Measurements from ENCODE around the gene CES2. TPM values are rescaled to one million over a fixed set of nuclear protein-coding genes. Genes with fewer than 3 reads are reported as not detected.

The CES2 gene
- total RNA-seq, 2 experiments from 2014 or later: 59.3 to 62.6 TPM

GRCh38 chr16:66940236-66940635 is 4.9 kb downstream of the CES2 start:
- H3K4me1 Mint-ChIP-seq (ENCODE audit: low read depth): peaks cover 25% of the 10 kb centered on the region
- ChIA-PET CTCF (no interaction called here), POLR2A (no interaction called here)
- no peak for ATAC-seq (ENCODE audit: poor library complexity)
- H3K9me3 ChIP-seq (ENCODE audit: control insufficient read depth in 1 of 2, insufficient read depth in 1 of 2, low read length in 2 of 2): no peaks in the 10 kb centered on the region
- peaks cover 60% of the 10 kb centered on the region for H3K36me3 ChIP-seq (ENCODE audit: insufficient read depth, low read length)
- intact Hi-C loops (cut with DNase I, micrococcal nuclease): no loop called here
- H3K4me3 Mint-ChIP-seq: no peak overlapping the region
- H3K27me3 Mint-ChIP-seq: no peaks in the 10 kb centered on the region
- no peak overlapping the region for H3K27ac Mint-ChIP-seq
- TF ChIP-seq CTCF (IDR thresholded peaks at IDR 0.05): no peak
- no peaks in the 10 kb centered on the region for H3K9me3 Mint-ChIP-seq
- no peak for DNase-seq
- no peaks in the 10 kb centered on the region for H3K27me3 ChIP-seq (ENCODE audit: control insufficient read depth in 1 of 2, insufficient read depth in 2 of 2, low read length in 2 of 2)
- H3K4me3 ChIP-seq (ENCODE audit: low read length): no peak overlapping the region
- H3K36me3 Mint-ChIP-seq (ENCODE audit: low read depth): peaks cover 77% of the 10 kb centered on the region
- peaks cover 25% of the 10 kb centered on the region for H3K4me1 ChIP-seq (ENCODE audit: insufficient read depth, low read length)
- no peak overlapping the region for H3K27ac ChIP-seq (ENCODE audit: low read depth in 1 of 2, low read length in 2 of 2)

- Histone ChIP-seq H3K9me3 (ENCODE audit: control insufficient read depth in 1 of 2, insufficient read depth in 1 of 2, low read length in 2 of 2) (no peaks in the 10 kb centered on the region), H3K4me1 (ENCODE audit: insufficient read depth, low read length) (peaks cover 9% of the 10 kb centered on the region), H3K36me3 (ENCODE audit: insufficient read depth, low read length) (peaks cover 56% of the 10 kb centered on the region), H3K4me3 (ENCODE audit: low read length) (no peak overlapping the region), H3K27me3 (ENCODE audit: control insufficient read depth in 1 of 2, insufficient read depth in 2 of 2, low read length in 2 of 2) (no peaks in the 10 kb centered on the region), H3K27ac (ENCODE audit: low read depth in 1 of 2, low read length in 2 of 2) (no peak overlapping the region)
- Mint-ChIP-seq H3K36me3 (ENCODE audit: low read depth) (peaks cover 60% of the 10 kb centered on the region), H3K27ac (no peak overlapping the region), H3K4me3 (no peak overlapping the region), H3K9me3 (no peaks in the 10 kb centered on the region), H3K27me3 (peaks cover 7% of the 10 kb centered on the region), H3K4me1 (ENCODE audit: low read depth) (peaks cover 8% of the 10 kb centered on the region)
- CTCF ChIA-PET: no interaction called here
- TF ChIP-seq CTCF (IDR thresholded peaks at IDR 0.05): no peak
- intact Hi-C loops (cut with DNase I, micrococcal nuclease): no loop called here
- ATAC-seq (ENCODE audit: poor library complexity) (no peak), DNase-seq (no peak)
- POLR2A ChIA-PET: no interaction called here
Observed at GRCh38 chr16:66942981-66943380, 7.7 kb downstream of the CES2 start.

GRCh38 chr16:66943426-66944053 is 8.2 kb downstream of the CES2 start:
- intact Hi-C loops (cut with DNase I, micrococcal nuclease): no loop called here
- Mint-ChIP-seq H3K4me1 (ENCODE audit: low read depth) (peaks cover 13% of the 10 kb centered on the region), H3K9me3 (no peaks in the 10 kb centered on the region), H3K27ac (no peak overlapping the region), H3K4me3 (no peak overlapping the region), H3K36me3 (ENCODE audit: low read depth) (peaks cover 55% of the 10 kb centered on the region), H3K27me3 (peaks cover 12% of the 10 kb centered on the region)
- Histone ChIP-seq H3K27ac (ENCODE audit: low read depth in 1 of 2, low read length in 2 of 2) (no peak overlapping the region), H3K9me3 (ENCODE audit: control insufficient read depth in 1 of 2, insufficient read depth in 1 of 2, low read length in 2 of 2) (peaks cover 0 to 2% of the 10 kb centered on the region in 2 experiments), H3K27me3 (ENCODE audit: control insufficient read depth in 1 of 2, insufficient read depth in 2 of 2, low read length in 2 of 2) (peaks cover 3 to 4% of the 10 kb centered on the region in 2 experiments), H3K4me1 (ENCODE audit: insufficient read depth, low read length) (peaks cover 15% of the 10 kb centered on the region), H3K36me3 (ENCODE audit: insufficient read depth, low read length) (peaks cover 50% of the 10 kb centered on the region), H3K4me3 (ENCODE audit: low read length) (no peak overlapping the region)
- CTCF ChIA-PET: interaction anchor here (1.0 to 1.3 kb wide), 2 partner anchors 18 to 113 kb away, joined by 4 read pairs; partner anchors contain the start of genes CES3 and NAE1
- TF ChIP-seq CTCF (IDR thresholded peaks at IDR 0.05): no peak
- no peak for DNase-seq
- ATAC-seq (ENCODE audit: poor library complexity): no peak
- POLR2A ChIA-PET: interaction anchor here (0.6 kb wide), 1 partner anchor 1380 kb away, joined by 3 read pairs; no protein-coding TSS in a partner anchor
